Measurements from ENCODE around the gene TRIO. TPM values are rescaled to one million over a fixed set of nuclear protein-coding genes. Genes with fewer than 3 reads are reported as not detected.

The TRIO gene
- total and polyA plus RNA-seq, 2 of the 8 experiments (the other 6 are each of a cell fraction or from before 2014, with no cell fraction given) = 35.1 to 69.1 TPM

DNA sequence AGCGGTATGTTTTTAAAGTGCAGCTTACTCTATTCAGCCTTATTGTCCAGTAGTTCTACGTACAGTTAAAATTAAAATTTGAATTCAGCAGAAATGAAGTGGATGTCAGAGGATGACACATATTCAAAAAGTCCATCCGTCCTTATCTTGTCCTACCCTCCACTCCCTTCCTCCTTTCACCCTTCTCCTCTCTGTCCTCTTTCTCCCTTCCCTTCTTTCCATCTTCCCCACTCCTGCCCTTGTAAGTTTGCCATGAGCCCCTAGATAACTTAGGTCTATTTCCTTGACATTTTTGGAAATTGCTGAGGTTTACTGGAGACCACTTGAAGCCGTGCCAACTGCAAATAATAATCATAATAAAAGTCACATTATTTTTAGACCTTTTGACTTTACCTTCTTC, 67.6 kb downstream of the TRIO start (continued):
- TF ChIP-seq, protein P1, sequence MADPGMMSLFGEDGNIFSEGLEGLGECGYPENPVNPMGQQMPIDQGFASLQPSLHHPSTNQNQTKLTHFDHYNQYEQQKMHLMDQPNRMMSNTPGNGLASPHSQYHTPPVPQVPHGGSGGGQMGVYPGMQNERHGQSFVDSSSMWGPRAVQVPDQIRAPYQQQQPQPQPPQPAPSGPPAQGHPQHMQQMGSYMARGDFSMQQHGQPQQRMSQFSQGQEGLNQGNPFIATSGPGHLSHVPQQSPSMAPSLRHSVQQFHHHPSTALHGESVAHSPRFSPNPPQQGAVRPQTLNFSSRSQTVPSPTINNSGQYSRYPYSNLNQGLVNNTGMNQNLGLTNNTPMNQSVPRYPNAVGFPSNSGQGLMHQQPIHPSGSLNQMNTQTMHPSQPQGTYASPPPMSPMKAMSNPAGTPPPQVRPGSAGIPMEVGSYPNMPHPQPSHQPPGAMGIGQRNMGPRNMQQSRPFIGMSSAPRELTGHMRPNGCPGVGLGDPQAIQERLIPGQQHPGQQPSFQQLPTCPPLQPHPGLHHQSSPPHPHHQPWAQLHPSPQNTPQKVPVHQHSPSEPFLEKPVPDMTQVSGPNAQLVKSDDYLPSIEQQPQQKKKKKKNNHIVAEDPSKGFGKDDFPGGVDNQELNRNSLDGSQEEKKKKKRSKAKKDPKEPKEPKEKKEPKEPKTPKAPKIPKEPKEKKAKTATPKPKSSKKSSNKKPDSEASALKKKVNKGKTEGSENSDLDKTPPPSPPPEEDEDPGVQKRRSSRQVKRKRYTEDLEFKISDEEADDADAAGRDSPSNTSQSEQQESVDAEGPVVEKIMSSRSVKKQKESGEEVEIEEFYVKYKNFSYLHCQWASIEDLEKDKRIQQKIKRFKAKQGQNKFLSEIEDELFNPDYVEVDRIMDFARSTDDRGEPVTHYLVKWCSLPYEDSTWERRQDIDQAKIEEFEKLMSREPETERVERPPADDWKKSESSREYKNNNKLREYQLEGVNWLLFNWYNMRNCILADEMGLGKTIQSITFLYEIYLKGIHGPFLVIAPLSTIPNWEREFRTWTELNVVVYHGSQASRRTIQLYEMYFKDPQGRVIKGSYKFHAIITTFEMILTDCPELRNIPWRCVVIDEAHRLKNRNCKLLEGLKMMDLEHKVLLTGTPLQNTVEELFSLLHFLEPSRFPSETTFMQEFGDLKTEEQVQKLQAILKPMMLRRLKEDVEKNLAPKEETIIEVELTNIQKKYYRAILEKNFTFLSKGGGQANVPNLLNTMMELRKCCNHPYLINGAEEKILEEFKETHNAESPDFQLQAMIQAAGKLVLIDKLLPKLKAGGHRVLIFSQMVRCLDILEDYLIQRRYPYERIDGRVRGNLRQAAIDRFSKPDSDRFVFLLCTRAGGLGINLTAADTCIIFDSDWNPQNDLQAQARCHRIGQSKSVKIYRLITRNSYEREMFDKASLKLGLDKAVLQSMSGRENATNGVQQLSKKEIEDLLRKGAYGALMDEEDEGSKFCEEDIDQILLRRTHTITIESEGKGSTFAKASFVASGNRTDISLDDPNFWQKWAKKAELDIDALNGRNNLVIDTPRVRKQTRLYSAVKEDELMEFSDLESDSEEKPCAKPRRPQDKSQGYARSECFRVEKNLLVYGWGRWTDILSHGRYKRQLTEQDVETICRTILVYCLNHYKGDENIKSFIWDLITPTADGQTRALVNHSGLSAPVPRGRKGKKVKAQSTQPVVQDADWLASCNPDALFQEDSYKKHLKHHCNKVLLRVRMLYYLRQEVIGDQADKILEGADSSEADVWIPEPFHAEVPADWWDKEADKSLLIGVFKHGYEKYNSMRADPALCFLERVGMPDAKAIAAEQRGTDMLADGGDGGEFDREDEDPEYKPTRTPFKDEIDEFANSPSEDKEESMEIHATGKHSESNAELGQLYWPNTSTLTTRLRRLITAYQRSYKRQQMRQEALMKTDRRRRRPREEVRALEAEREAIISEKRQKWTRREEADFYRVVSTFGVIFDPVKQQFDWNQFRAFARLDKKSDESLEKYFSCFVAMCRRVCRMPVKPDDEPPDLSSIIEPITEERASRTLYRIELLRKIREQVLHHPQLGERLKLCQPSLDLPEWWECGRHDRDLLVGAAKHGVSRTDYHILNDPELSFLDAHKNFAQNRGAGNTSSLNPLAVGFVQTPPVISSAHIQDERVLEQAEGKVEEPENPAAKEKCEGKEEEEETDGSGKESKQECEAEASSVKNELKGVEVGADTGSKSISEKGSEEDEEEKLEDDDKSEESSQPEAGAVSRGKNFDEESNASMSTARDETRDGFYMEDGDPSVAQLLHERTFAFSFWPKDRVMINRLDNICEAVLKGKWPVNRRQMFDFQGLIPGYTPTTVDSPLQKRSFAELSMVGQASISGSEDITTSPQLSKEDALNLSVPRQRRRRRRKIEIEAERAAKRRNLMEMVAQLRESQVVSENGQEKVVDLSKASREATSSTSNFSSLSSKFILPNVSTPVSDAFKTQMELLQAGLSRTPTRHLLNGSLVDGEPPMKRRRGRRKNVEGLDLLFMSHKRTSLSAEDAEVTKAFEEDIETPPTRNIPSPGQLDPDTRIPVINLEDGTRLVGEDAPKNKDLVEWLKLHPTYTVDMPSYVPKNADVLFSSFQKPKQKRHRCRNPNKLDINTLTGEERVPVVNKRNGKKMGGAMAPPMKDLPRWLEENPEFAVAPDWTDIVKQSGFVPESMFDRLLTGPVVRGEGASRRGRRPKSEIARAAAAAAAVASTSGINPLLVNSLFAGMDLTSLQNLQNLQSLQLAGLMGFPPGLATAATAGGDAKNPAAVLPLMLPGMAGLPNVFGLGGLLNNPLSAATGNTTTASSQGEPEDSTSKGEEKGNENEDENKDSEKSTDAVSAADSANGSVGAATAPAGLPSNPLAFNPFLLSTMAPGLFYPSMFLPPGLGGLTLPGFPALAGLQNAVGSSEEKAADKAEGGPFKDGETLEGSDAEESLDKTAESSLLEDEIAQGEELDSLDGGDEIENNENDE (IDR thresholded peaks at IDR 0.05; ENCODE audit: insufficient replicate concordance, low read length) = no peak
- TF ChIP-seq SP4 (IDR thresholded peaks at IDR 0.05; ENCODE audit: low read length) = no peak
- TF ChIP-seq BCL11A (IDR thresholded peaks at IDR 0.05; ENCODE audit: low read depth in 2 of 2, low read length in 2 of 2) = no peak
- TF ChIP-seq RFX5 (IDR thresholded peaks at IDR 0.05; ENCODE audit: borderline replicate concordance, low read depth, low read length) = no peak
- TF ChIP-seq, protein P2, sequence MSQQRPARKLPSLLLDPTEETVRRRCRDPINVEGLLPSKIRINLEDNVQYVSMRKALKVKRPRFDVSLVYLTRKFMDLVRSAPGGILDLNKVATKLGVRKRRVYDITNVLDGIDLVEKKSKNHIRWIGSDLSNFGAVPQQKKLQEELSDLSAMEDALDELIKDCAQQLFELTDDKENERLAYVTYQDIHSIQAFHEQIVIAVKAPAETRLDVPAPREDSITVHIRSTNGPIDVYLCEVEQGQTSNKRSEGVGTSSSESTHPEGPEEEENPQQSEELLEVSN (IDR thresholded peaks at IDR 0.05) = no peak
- no peak for TF ChIP-seq SIN3A (conservative IDR thresholded peaks at IDR 0.05 in 1 of 2, IDR thresholded peaks at IDR 0.05 in 1 of 2; ENCODE audit: low read depth in 1 of 2, low read length in 2 of 2)
- TF ChIP-seq GTF2F1 (IDR thresholded peaks at IDR 0.05; ENCODE audit: borderline replicate concordance, low read depth, low read length) = no peak
- TF ChIP-seq TBP (IDR thresholded peaks at IDR 0.05; ENCODE audit: low read depth, low read length) = no peak
- TF ChIP-seq CHD2 (IDR thresholded peaks at IDR 0.05; ENCODE audit: low read length) = no peak
- TF ChIP-seq ASH2L (IDR thresholded peaks at IDR 0.05; ENCODE audit: low read length) = no peak
- TF ChIP-seq SIRT6 (IDR thresholded peaks at IDR 0.05; ENCODE audit: low read length) = no peak
- no peak for TF ChIP-seq POU5F1 (IDR thresholded peaks at IDR 0.05; ENCODE audit: low read depth, low read length)
- TF ChIP-seq CHD1 (IDR thresholded peaks at IDR 0.05; ENCODE audit: low read depth, low read length) = no peak
